NCI-H748 (cell line): ENCODE measurements around the gene LRP1B.
A peak's percentile ranks its signal among the peaks of the same experiment; 100 is the strongest.
"Not testable (repeated sequence)": the region's sequence is repeated elsewhere in the genome, so short reads cannot be mapped to it uniquely, and the experiment has no call there.

Source experiments
- DNase-seq: peaks from one replicate; lab custom pipeline; 2025; ENCODE audit not compliant: unreplicated experiment; lab: John Stamatoyannopoulos, UW

The LRP1B gene

GRCh38 chr2:140972724-140973123 lies 1158.1 kb downstream of the LRP1B start:
- DNase-seq = no peak

DNA sequence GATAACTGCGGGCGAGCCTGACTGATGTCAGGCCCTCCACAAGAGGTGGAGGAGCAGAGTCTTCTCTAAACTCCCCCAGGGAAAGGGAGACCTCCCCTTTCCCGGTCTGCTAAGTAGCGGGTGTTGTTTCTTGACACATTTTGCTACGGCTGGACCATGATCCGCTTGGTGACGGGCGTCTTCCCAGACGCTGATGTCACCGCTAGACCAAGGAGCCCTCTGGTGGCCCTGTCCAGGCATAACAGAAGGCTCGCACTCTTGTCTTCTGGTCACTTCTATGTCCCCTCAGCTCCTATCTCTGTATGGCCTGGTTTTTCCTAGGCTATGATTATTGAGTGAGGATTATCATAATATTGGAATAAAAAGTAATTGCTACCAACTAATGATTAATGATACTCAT lies 1166.5 kb downstream of the LRP1B start:
- not testable (repeated sequence) for DNase-seq

- no peak for DNase-seq
Measured at GRCh38 chr2:140949932-140950331, 1180.9 kb downstream of the LRP1B start.

DNA sequence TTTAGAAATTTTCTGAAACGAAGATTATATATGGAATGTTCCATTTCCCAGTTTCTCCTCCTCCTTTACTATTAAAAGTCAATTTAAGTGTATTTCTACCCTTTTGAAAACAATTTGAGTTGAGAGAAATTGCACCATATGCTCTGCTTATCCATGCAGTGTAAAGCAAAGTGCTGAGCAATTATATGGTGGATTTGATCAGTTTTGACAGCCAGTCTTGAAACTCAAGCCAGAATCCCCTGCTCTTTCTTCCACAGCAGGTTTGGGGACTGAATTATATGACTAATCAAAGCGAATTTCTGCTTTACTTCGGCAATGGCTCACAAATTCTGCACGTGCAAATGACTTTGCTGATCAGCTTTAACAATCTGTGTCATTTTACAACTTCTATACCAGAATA lies 1183.6 kb downstream of the LRP1B start:
- no peak for DNase-seq

- no peak for DNase-seq
Measured at GRCh38 chr2:140943867-140944266, 1186.9 kb downstream of the LRP1B start.

- no peak for DNase-seq
Measured at GRCh38 chr2:140942284-140942683, 1188.5 kb downstream of the LRP1B start.

DNA sequence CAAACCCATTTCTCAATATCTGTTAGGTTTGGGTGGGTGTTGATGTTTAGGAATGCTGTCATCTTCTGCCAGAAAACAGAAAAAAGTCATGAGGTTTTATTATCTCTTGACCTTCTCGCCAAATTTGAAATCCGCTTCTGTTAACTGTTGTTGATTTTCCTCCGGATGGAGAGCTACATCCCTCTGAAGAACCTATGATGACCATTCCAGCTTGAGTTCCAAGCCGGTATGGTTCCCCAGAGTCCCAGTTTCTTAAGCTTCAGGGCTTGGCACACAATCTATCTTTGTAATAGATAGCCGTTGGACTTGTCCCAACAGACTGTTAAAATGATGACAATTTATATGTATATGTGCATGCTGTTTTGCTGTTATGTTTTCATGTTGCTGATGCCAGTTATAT lies 1201.0 kb downstream of the LRP1B start:
- no peak for DNase-seq

GRCh38 chr2:140918426-140918825 lies 1212.4 kb downstream of the LRP1B start:
- no peak for DNase-seq

- no peak for DNase-seq
Measured at GRCh38 chr2:140916410-140916809, 1214.4 kb downstream of the LRP1B start.

DNA sequence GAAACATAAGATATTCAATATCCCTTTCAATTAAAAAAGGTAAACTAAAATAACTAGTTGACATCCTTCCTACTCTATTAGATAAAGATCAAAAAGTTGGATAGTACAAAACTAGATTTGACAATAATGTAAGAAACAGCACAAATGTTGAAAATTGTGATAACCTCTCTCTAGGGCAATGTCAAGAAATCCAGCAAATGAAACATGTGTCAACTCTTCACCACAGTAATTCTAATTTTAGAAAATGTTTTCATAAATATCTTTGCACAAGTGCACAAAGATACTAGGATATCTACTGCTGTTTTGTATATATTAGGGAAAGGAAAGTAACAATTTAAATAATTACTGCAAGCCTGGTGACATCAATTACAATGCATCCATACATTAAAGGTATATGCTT lies 1220.1 kb downstream of the LRP1B start:
- no peak for DNase-seq

- DNase-seq = no peak
Measured at GRCh38 chr2:140905083-140905781, 1225.6 kb downstream of the LRP1B start.

- DNase-seq = peak; percentile 11
Measured at GRCh38 chr2:140895378-140895777, 1235.4 kb downstream of the LRP1B start.

DNA sequence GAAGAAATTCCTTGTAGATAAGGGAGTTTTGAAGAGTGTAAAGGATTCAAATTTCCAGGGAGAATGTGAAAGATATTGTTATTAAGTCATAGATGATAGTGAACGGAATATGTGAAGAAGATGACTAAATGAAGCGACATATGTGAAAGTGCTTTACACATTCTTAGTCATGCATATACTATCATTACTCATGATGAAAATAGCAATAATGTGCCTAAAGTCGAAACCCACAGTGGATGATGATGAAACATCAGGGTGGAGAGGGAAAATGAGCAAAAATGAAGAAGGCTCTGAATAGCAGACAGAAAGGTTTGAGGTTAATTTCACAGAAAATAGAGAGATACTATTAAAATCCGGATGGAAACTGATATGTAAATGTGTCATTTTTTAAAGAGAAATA lies 1237.1 kb downstream of the LRP1B start:
- no peak for DNase-seq

DNA sequence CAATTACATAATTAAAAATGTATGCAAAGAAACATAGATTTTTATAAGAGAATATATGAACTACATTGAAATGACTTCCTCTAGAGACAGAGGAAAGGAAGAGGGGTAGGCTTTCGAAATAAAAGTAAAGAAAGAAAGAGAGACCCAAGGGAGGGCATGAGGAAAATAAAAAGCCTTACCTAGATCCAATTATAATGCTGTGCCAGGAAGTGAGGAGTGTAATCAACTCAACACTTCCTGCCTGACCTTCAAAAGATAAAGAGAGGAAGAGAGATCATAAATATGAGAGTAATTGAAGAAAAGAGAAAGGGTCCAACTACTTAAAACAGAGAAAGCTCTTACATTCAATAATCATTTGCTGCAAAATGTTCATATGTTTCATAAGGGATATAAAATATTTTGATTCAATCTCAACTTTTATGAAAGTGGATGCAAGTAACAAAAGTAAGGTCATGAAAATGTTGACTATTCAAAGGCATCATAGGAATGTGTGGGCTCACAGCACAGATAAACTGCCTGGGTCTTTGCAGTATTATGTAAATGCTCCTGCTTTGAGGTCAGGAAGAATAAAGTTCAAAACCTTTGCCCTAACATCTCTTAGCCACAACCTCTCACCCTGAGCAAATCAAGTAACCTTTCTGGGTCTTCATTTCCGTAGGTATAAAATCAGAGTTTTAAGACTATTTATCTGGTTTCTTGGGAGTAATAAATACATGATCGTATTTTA lies 1237.7 kb downstream of the LRP1B start:
- no peak for DNase-seq

GRCh38 chr2:140892436-140892835 lies 1238.4 kb downstream of the LRP1B start:
- no peak for DNase-seq

DNA sequence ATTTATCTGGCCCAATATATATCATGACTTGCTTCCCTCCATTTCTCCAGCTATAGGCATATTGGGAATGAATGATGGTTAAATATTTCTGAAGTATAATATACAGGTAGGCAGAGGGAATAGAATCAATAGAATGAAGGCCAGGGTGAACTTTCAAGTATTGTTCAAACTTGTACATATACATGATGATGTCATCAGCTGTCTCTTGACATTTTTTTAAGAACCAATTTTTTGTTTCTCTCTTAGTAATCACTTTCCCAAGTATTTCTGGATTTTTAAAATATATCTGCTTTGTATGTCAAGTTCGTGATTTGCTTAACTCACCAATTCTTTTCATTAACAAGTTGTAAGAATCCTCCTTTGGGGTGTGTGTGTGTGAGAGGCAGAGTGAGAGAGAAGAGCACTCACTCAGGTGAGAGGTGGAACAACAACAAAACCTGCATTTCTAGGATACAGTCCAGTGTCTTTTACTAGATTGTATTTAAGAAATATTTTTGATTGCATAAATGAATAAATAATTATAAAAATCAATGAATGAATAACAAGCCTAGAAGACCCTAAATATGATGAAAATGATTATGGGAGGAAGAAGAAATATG lies 1239.1 kb downstream of the LRP1B start:
- DNase-seq = no peak

DNA sequence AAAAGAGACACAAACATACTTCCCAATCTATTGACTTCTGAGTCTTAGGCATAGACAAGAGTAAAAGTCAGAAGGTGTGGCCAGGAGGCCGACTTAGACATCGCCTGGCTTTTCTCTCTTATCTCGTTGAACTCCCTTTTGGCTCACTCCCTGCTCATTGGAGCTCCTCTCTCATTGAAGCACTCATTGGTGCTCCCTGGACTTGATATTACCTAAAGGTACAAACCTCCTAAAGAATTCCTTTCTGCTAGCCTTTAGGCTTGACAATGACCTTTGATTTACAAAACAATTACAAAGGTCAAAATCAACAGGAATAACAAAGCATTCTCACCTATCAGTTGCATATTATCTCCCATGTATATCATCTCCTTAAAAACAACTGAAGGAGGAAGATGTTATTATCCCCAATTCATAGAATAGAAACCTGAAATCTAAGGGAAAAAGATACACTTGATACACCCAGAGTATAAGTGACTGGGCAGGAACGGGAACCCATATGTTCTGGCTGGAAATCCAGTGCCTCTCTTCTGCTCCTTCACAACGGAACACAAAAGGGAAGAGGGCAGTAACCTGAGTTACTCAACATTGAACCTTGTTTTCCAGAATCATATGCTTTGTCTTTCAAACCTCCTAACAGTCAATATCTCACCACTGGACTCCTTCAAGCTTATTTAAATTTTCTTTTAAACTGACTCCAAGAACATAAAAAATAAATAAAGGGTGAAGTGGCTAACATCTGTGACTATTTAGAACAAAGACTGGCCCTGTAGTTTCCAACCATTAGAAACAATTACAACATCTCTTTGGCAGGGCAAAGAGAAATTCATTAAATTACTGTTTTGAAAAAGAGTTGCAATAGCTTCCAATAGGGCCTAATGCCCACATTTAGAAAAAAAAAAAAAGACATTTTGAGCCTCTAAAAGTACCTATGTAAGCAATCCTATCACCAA lies 1247.9 kb downstream of the LRP1B start:
- DNase-seq = no peak

DNA sequence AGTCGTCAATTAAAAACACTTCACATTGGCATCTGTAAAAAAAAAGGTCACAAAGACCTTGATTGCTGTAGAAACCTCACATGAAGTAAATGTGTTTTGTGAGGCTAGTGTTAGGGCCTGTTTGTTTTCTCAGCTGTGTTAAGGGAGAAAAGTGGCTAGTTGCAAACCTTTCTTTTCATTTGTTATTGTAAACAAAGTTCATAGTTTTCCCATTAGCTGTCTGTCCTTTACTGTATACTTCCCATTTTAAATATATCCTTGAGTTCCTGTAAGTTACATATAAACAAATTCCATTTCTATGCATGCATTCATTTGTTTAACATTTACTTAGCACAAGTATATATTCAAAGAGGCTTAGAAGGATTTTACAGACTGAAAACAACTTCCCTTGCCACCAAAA lies 1250.2 kb downstream of the LRP1B start:
- DNase-seq = peak; percentile 54

DNA sequence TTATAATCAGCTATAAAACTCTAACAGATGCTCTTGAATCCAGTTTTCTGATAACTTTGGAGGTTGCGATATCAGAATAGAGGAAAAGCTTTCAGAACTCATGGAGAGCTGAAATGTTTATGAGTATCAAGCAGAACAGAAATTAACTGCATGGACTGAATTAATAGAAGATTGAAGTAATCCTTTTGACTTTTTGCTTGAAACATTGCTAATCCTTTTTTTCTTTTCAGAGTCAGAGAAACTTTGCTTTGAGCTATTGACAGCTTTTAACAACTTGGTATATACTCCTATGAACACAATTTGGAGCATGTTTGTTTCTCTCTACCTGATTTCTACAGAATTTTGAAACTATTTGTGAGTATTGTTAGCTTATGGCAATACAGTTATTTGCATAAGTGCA lies 1254.8 kb downstream of the LRP1B start:
- no peak for DNase-seq

DNA sequence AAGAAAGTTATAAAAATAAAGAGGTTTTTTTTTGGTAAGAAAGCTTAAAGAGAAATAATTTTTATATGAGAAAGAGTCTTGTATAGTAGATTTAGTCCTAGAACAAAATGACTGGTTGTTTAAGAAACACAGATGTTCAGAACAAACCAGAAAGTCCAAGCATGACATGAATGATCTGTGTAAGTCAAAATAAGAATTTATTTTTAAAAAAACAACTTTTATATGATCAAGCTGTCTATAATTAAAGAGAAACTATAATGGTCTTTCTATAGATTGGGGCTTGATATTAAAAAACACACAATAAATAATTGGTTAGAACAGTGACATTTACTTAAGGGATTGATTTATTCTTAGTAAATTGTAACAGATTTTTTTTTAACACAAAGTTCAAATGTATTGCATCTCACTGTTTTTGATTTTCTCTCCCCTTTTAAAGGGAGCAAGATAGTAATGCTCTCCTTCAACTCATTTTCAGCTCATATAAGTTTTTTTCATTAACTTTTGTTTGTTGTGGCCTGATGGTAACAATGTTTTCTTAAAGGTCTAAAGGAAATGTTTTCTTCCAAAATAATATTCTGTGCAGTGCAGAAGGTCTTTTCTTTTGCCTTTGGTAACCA lies 1256.8 kb downstream of the LRP1B start:
- DNase-seq = no peak

- DNase-seq = peak; percentile 15
Measured at GRCh38 chr2:140869925-140870324, 1260.9 kb downstream of the LRP1B start.
